Measurements from ENCODE around the gene SAMD4B. TPM values are rescaled to one million over a fixed set of nuclear protein-coding genes. Genes with fewer than 3 reads are reported as not detected.

The SAMD4B gene
- total RNA-seq, 1 experiment from 2014 or later: 135 TPM

- H3K36me3 Mint-ChIP-seq (ENCODE audit: insufficient read depth in 1 of 3, low read depth in 3 of 3): peaks cover 52 to 83% (median 82%) of the 10 kb centered on the region in 3 experiments
- H2BK120ac ChIP-seq (ENCODE audit: low read depth, low read length, poor library complexity, severe bottlenecking): no peak overlapping the region
- H2AFZ ChIP-seq (ENCODE audit: low read length): no peak overlapping the region
- no peak overlapping the region for H4K91ac ChIP-seq (ENCODE audit: insufficient read length, low read depth, low read length)
- no peak overlapping the region for H2BK15ac ChIP-seq (ENCODE audit: low read depth, low read length)
- H3K4me1 ChIP-seq (ENCODE audit: insufficient read depth, low read length): no peaks in the 10 kb centered on the region
- no peaks in the 10 kb centered on the region for H3K79me1 ChIP-seq (ENCODE audit: insufficient read depth, low read depth, low read length, poor library complexity, severe bottlenecking)
- H3K23ac ChIP-seq (ENCODE audit: insufficient read length, low read depth, low read length): no peak overlapping the region
- no peaks in the 10 kb centered on the region for H3K23me2 ChIP-seq (ENCODE audit: insufficient read length, low read depth, low read length, poor library complexity, severe bottlenecking)
- no peak overlapping the region for H3T11ph ChIP-seq (ENCODE audit: low read length)
- no peaks in the 10 kb centered on the region; a peak in 1 of 5 replicates for H3K9me3 Mint-ChIP-seq
- no peaks in the 10 kb centered on the region for H4K20me1 ChIP-seq (ENCODE audit: control insufficient read depth, insufficient read depth, insufficient read length)
- H3K27me3 ChIP-seq (ENCODE audit: insufficient read depth, low read length): no peaks in the 10 kb centered on the region
- H3K27ac ChIP-seq (ENCODE audit: insufficient read length, low read depth, low read length): no peak overlapping the region
- no peak overlapping the region for H2BK12ac ChIP-seq (ENCODE audit: insufficient read length, low read depth, low read length)
- no peak for DNase-seq
- H2AK5ac ChIP-seq (ENCODE audit: insufficient read length, low read length): no peak overlapping the region
- no peak overlapping the region for H3K9ac ChIP-seq (ENCODE audit: extremely low read depth, insufficient read length, low read length)
- H3K27ac Mint-ChIP-seq: no peak overlapping the region
- no peak overlapping the region for H2BK20ac ChIP-seq (ENCODE audit: low read depth, low read length, poor library complexity, severe bottlenecking)
- H3K79me2 ChIP-seq (ENCODE audit: insufficient read depth, low read length): no peaks in the 10 kb centered on the region
- no peak overlapping the region for H3K14ac ChIP-seq (ENCODE audit: insufficient read depth, low read length)
- no peak for TF ChIP-seq CTCF (conservative IDR thresholded peaks at IDR 0.05)
- no peak overlapping the region for H3K4ac ChIP-seq (ENCODE audit: low read depth, low read length)
- no peak overlapping the region for H3K4me3 Mint-ChIP-seq
- no peak overlapping the region for H4K8ac ChIP-seq (replicated peaks; ENCODE audit: insufficient read length, low read depth, low read length)
- H4K5ac ChIP-seq (ENCODE audit: insufficient read length, low read depth, low read length): no peak overlapping the region
- H3K18ac ChIP-seq (ENCODE audit: insufficient read length, low read depth, low read length): no peak overlapping the region
- no peak overlapping the region for H3K56ac ChIP-seq (ENCODE audit: insufficient read length, low read depth, low read length)
- H2BK5ac ChIP-seq (ENCODE audit: insufficient read length, low read length): no peak overlapping the region
- no CpG with 5 or more reads among the region's 2 CpGs for WGBS (ENCODE audit: extremely low coverage, insufficient read length, low lambda C conversion rate)
- H3K27me3 Mint-ChIP-seq (ENCODE audit: low read depth): no peaks in the 10 kb centered on the region
- no peaks in the 10 kb centered on the region for H3K4me1 Mint-ChIP-seq
- H3K4me2 ChIP-seq (ENCODE audit: insufficient read depth, insufficient read length, low read length): no peak overlapping the region
- no peaks in the 10 kb centered on the region for H3K9me3 ChIP-seq (ENCODE audit: control insufficient read depth, low read depth, low read length)
Observed at GRCh38 chr19:39372941-39373340, 30.7 kb downstream of the SAMD4B start.
